ENCODE results near the gene WDR17.
A peak's percentile ranks its signal among the peaks of the same experiment; 100 is the strongest.

The WDR17 gene

GRCh38 chr4:176065435-176066291 is at the start of gene WDR17:
TSS of gene WDR17 (plus strand) at chr4:176065841. CDS start at chr4:176111581, 45,740 bp downstream.
- peak; percentile 97 for DNase-seq (ENCODE audit: low spot score)

- no peak for DNase-seq (ENCODE audit: low spot score)
Observed at GRCh38 chr4:176016601-176017000, 49.0 kb upstream of the WDR17 start.

- no peak for DNase-seq (ENCODE audit: low spot score)
Observed at GRCh38 chr4:176020481-176021085, 45.1 kb upstream of the WDR17 start.

GRCh38 chr4:176030391-176030790 is 35.2 kb upstream of the WDR17 start:
- DNase-seq (ENCODE audit: low spot score): no peak

- DNase-seq (ENCODE audit: low spot score): no peak
Observed at GRCh38 chr4:176031922-176032321, 33.7 kb upstream of the WDR17 start.

GRCh38 chr4:176032454-176032853 is 33.2 kb upstream of the WDR17 start:
- DNase-seq (ENCODE audit: low spot score): no peak

- DNase-seq (ENCODE audit: low spot score): peak; percentile 78
Observed at GRCh38 chr4:176034499-176034898, 31.1 kb upstream of the WDR17 start.

- no peak for DNase-seq (ENCODE audit: low spot score)
Observed at GRCh38 chr4:176034936-176035335, 30.7 kb upstream of the WDR17 start.

GRCh38 chr4:176036585-176037205 is 28.9 kb upstream of the WDR17 start:
- no peak for DNase-seq (ENCODE audit: low spot score)

- no peak for DNase-seq (ENCODE audit: low spot score)
Observed at GRCh38 chr4:176038789-176039188, 26.9 kb upstream of the WDR17 start.

GRCh38 chr4:176042195-176042594 is 23.4 kb upstream of the WDR17 start:
- no peak for DNase-seq (ENCODE audit: low spot score)

- DNase-seq (ENCODE audit: low spot score): no peak
Observed at GRCh38 chr4:176043838-176044588, 21.6 kb upstream of the WDR17 start.

- peak; percentile 92 for DNase-seq (ENCODE audit: low spot score)
Observed at GRCh38 chr4:176044589-176044951, 21.1 kb upstream of the WDR17 start.

- no peak for DNase-seq (ENCODE audit: low spot score)
Observed at GRCh38 chr4:176048631-176049030, 17.0 kb upstream of the WDR17 start.

- DNase-seq (ENCODE audit: low spot score): no peak
Observed at GRCh38 chr4:176052744-176053143, 12.9 kb upstream of the WDR17 start.

- no peak for DNase-seq (ENCODE audit: low spot score)
Observed at GRCh38 chr4:176053785-176054184, 11.9 kb upstream of the WDR17 start.

- peak; percentile 33 for DNase-seq (ENCODE audit: low spot score)
Observed at GRCh38 chr4:176054942-176055341, 10.7 kb upstream of the WDR17 start.

- no peak for DNase-seq (ENCODE audit: low spot score)
Observed at GRCh38 chr4:176063718-176064117, 1.9 kb upstream of the WDR17 start.

GRCh38 chr4:176064539-176064938 is 1.1 kb upstream of the WDR17 start:
- DNase-seq (ENCODE audit: low spot score): no peak

GRCh38 chr4:176066757-176067156 is 1.1 kb downstream of the WDR17 start:
- DNase-seq (ENCODE audit: low spot score): peak; percentile 40

- DNase-seq (ENCODE audit: low spot score): no peak
Observed at GRCh38 chr4:176077561-176077960, 11.9 kb downstream of the WDR17 start.

GRCh38 chr4:176084769-176085168 is 19.1 kb downstream of the WDR17 start:
- DNase-seq (ENCODE audit: low spot score): no peak
